ENCODE results near the gene SLC2A9. TPM values are rescaled to one million over a fixed set of nuclear protein-coding genes. Genes with fewer than 3 reads are reported as not detected.

Gene SLC2A9
- total and polyA plus RNA-seq, 2 of the 8 experiments (the other 6 are each of a cell fraction or from before 2014, with no cell fraction given), result 0.20 to 0.26 TPM

GRCh38 chr4:10007436-10007740, 13.9 kb downstream of the SLC2A9 start:
- no peaks in the 10 kb centered on the region; a peak in 1 of 7 replicates for H3K27me3 ChIP-seq (replicated peaks in 1 of 4; ENCODE audit: control insufficient read depth in 3 of 4, extremely low read depth in 1 of 4, insufficient read depth in 3 of 4, low read length in 3 of 4)
- H3K23me2 ChIP-seq (ENCODE audit: low read depth, low read length), result no peaks in the 10 kb centered on the region
- no peak overlapping the region for H3K27ac ChIP-seq (ENCODE audit: low read depth, low read length)
- no peaks in the 10 kb centered on the region for H3K79me1 ChIP-seq (ENCODE audit: low read depth, low read length)
- no peak overlapping the region for H2AFZ ChIP-seq (ENCODE audit: low read length)
- FAIRE-seq (no peak), DNase-seq (ENCODE audit: low read depth in 1 of 2, low spot score in 2 of 2) (no peak)
- no peak for TF ChIP-seq ATF2 (IDR thresholded peaks at IDR 0.05; ENCODE audit: low read length)
- no peak for TF ChIP-seq KDM1A (IDR thresholded peaks at IDR 0.05; ENCODE audit: borderline replicate concordance, low read length)
- TF ChIP-seq KDM5A (IDR thresholded peaks at IDR 0.05; ENCODE audit: low read length), result no peak
- no peak for TF ChIP-seq ATF3 (IDR thresholded peaks at IDR 0.05; ENCODE audit: insufficient read depth, low read depth, low read length)
- no peak for TF ChIP-seq HDAC6 (IDR thresholded peaks at IDR 0.05; ENCODE audit: low read depth, low read length)
- no peak for TF ChIP-seq GABPA (IDR thresholded peaks at IDR 0.05; ENCODE audit: borderline replicate concordance, insufficient read depth, low read length)
- TF ChIP-seq NRF1 (IDR thresholded peaks at IDR 0.05; ENCODE audit: low read depth, low read length), result no peak
- no peak for TF ChIP-seq HDAC2 (IDR thresholded peaks at IDR 0.05; ENCODE audit: borderline replicate concordance in 1 of 2, low read depth in 2 of 2, low read length in 2 of 2)
- TF ChIP-seq SP1 (IDR thresholded peaks at IDR 0.05; ENCODE audit: low read depth, low read length), result no peak
- no peak for TF ChIP-seq RBBP5 (IDR thresholded peaks at IDR 0.05; ENCODE audit: borderline replicate concordance, low read depth, low read length)
- TF ChIP-seq TEAD4 (IDR thresholded peaks at IDR 0.05; ENCODE audit: low read depth, low read length), result no peak
- TF ChIP-seq POLR2A (IDR thresholded peaks at IDR 0.05; ENCODE audit: control extremely low read depth in 1 of 2, low read depth in 2 of 2, low read length in 2 of 2), result no peak
- no peak overlapping the region for H2BK120ac ChIP-seq (replicated peaks; ENCODE audit: low read depth, low read length)
- no peaks in the 10 kb centered on the region for H4K20me1 ChIP-seq (replicated peaks in 1 of 2; ENCODE audit: control insufficient read depth in 1 of 2, insufficient read depth in 2 of 2, low read length in 2 of 2)
- H4K5ac ChIP-seq (ENCODE audit: insufficient read length, low read depth, low read length), result no peak overlapping the region
- H3K4me1 ChIP-seq (replicated peaks in 1 of 4; ENCODE audit: control insufficient read depth in 3 of 4, insufficient read depth in 4 of 4, low read length in 3 of 4), result no peaks in the 10 kb centered on the region
- no peak overlapping the region for H3K14ac ChIP-seq (ENCODE audit: insufficient read length)
- no peak overlapping the region for H2BK5ac ChIP-seq (ENCODE audit: low read depth, low read length)
- no peak overlapping the region for H2BK12ac ChIP-seq (ENCODE audit: low read depth, low read length)
- no peak overlapping the region for H2AK5ac ChIP-seq (ENCODE audit: low read depth, low read length)
- H3K9ac ChIP-seq (replicated peaks in 1 of 4; ENCODE audit: extremely low read depth in 1 of 4, low read depth in 3 of 4, low read length in 3 of 4), result no peak overlapping the region
- no peak overlapping the region for H3K4ac ChIP-seq (replicated peaks; ENCODE audit: insufficient read length, low read depth, low read length)
- H3K9me3 ChIP-seq (ENCODE audit: insufficient read depth in 2 of 2, low read depth in 1 of 2, low read length in 1 of 2), result no peaks in the 10 kb centered on the region
- H3K18ac ChIP-seq (ENCODE audit: extremely low read depth, low read length), result no peak overlapping the region
- H3K4me2 ChIP-seq (ENCODE audit: insufficient read depth in 1 of 2, low read depth in 2 of 2, low read length in 2 of 2), result 0 out of 4 replicates have a peak overlapping the region, but pooled peaks of 1 of the 2 experiments have one; percentile 12
- no peak overlapping the region for H4K91ac ChIP-seq (replicated peaks; ENCODE audit: insufficient read length, low read length)
- H4K8ac ChIP-seq (ENCODE audit: extremely low read depth, insufficient read depth, low read length), result no peak overlapping the region
- no peak overlapping the region for H2BK15ac ChIP-seq (ENCODE audit: low read length)
- ChIA-PET CTCF (ENCODE audit: partially characterized antibody) (interaction anchor here (0.8 to 2.0 kb wide), 7 partner anchors 8 to 247 kb away, joined by 3 to 10 read pairs (median 5); no protein-coding TSS in a partner anchor), POLR2A (ENCODE audit: partially characterized antibody) (no interaction called here)
- no peak overlapping the region for H3K56ac ChIP-seq (replicated peaks; ENCODE audit: insufficient read length, low read depth, low read length)
- no peak overlapping the region for H3K4me3 ChIP-seq (ENCODE audit: extremely low read depth in 1 of 4, insufficient read depth in 2 of 4, low read depth in 3 of 4, low read length in 4 of 4)
- H2BK20ac ChIP-seq (ENCODE audit: low read length), result no peak overlapping the region
- H3K79me2 ChIP-seq (ENCODE audit: control insufficient read depth in 1 of 2, insufficient read depth in 2 of 2, low read length in 2 of 2), result no peaks in the 10 kb centered on the region
- H3K36me3 ChIP-seq (ENCODE audit: control insufficient read depth in 2 of 4, insufficient read depth in 4 of 4, low read length in 3 of 4), result no peaks in the 10 kb centered on the region
- WGBS, 2 experiments (ENCODE audit: extremely low coverage in 1 of 2, insufficient coverage in 1 of 2, insufficient read length in 1 of 2, insufficient replicate concordance in 2 of 2, low coverage in 1 of 2, low lambda C conversion rate in 2 of 2, missing lambda C conversion rate in 1 of 2), result 58% methylated on average over 1 of the region's 1 CpG; no CpG with 5 or more reads in 1 of the 2 experiments
- no peak overlapping the region for H3K23ac ChIP-seq (ENCODE audit: insufficient read length)
